Cardiac muscle cell (in vitro differentiated cells and primary cell): Measurements from ENCODE around the gene CLTC. TPM values are rescaled to one million over a fixed set of nuclear protein-coding genes. Genes with fewer than 3 reads are reported as not detected.

ENCODE experiments used
- DNase-seq, 2 donors: peaks; one replicate each; pipeline versions ENCODE4 v3.0.0 to v3.0.0-alpha.2; 2010 to 2017; ENCODE audit warnings: low read depth in 1 of 2, low spot score in 1 of 2
- H3K27ac ChIP-seq: fragments of 200-600 bp; sonication (generic); 2 replicates; pipeline ENCODE4 v1.5.1; 2016
- H3K27me3 ChIP-seq: fragments of 200-600 bp; sonication (generic); 2 replicates; pipeline ENCODE4 v1.6.0; 2016; ENCODE audit warnings: control low read depth
- H3K36me3 ChIP-seq: fragments of 200-600 bp; sonication (generic); 2 replicates; pipeline ENCODE4 v1.5.1; 2016; ENCODE audit warnings: control low read depth
- H3K4me1 ChIP-seq: fragments of 200-600 bp; sonication (generic); 2 replicates; pipeline ENCODE4 v1.8.1; 2017; ENCODE audit warnings: low read depth, mild to moderate bottlenecking, mixed run types
- H3K4me3 ChIP-seq: fragments of 200-600 bp; sonication (generic); 2 replicates; pipeline ENCODE4 v1.5.1; 2016; ENCODE audit warnings: mild to moderate bottlenecking
- H3K9me3 ChIP-seq: fragments of 200-600 bp; sonication (generic); 2 replicates; pipeline ENCODE4 v1.5.1; 2017; ENCODE audit warnings: low read depth, mild to moderate bottlenecking, control low read depth
- polyA plus RNA-seq: library from polyadenylated mRNA; unstranded; fragments of >200 nt; fragmentation: Nextera tagmentation; extraction: Ambion mirVana; gene quantifications from 2 replicates; pipeline ENCODE4 v1.2.1, GENCODE V29; 2016
- total RNA-seq: library from RNA; depleted of rRNA; stranded (reverse); fragments of >200 nt; gene quantifications from 2 replicates; pipeline ENCODE4 v1.2.3, GENCODE V29; 2016
- TF ChIP-seq, protein P1 (sequence below): IDR thresholded peaks from 2 replicates; pipeline ENCODE4 v1.5.1; 2012; ENCODE audit warnings: low read depth, mild to moderate bottlenecking, low read length

Gene CLTC
- total and polyA plus RNA-seq, 2 experiments from 2014 or later, result 172 to 275 TPM

DNA sequence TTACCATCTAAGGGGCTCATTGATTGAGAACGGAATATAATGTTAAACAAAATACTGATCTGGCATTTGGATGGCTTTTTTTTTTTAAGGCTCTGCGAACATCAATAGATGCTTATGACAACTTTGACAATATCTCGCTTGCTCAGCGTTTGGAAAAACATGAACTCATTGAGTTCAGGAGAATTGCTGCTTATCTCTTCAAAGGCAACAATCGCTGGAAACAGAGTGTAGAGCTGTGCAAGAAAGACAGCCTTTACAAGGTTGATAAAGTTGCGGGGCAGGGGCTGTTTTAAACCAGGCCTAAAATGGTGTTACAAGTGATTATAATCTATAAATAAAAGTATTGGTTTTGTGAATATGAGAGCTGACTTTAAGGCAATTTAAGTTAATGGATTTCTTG lies 65.3 kb downstream of the CLTC start:
- DNase-seq, result peak in 1 of 2 donors; percentile 2
- Histone ChIP-seq H3K27ac (peak overlapping the region; percentile 68), H3K36me3 (peaks cover 88% of the 10 kb centered on the region), H3K4me1 (no peaks in the 10 kb centered on the region), H3K4me3 (no peak overlapping the region), H3K9me3 (no peaks in the 10 kb centered on the region), H3K27me3 (no peaks in the 10 kb centered on the region)
- TF ChIP-seq, protein P1, sequence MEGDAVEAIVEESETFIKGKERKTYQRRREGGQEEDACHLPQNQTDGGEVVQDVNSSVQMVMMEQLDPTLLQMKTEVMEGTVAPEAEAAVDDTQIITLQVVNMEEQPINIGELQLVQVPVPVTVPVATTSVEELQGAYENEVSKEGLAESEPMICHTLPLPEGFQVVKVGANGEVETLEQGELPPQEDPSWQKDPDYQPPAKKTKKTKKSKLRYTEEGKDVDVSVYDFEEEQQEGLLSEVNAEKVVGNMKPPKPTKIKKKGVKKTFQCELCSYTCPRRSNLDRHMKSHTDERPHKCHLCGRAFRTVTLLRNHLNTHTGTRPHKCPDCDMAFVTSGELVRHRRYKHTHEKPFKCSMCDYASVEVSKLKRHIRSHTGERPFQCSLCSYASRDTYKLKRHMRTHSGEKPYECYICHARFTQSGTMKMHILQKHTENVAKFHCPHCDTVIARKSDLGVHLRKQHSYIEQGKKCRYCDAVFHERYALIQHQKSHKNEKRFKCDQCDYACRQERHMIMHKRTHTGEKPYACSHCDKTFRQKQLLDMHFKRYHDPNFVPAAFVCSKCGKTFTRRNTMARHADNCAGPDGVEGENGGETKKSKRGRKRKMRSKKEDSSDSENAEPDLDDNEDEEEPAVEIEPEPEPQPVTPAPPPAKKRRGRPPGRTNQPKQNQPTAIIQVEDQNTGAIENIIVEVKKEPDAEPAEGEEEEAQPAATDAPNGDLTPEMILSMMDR, result no peak

DNA sequence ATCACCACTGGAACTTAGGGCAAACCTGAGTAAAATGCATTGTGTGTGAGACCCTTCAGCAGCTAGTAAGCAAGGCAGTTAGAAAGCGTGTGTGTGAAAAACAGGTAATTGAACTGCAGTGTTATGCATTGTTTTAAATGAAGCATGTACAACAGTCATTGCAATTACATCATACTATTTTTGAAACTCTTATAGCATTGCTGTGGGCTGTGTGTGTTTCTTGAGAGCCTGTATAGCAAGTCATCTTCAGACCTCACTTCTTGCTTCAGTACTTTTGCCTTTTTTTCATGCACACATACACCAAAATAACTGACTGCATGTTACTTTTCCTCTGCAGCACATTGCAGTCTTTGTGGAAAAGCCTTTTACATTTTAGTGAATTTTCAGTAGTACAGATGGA lies 68.3 kb downstream of the CLTC start:
- no peaks in the 10 kb centered on the region for H3K27me3 ChIP-seq
- H3K9me3 ChIP-seq, result no peaks in the 10 kb centered on the region
- H3K36me3 ChIP-seq, result peaks cover 79% of the 10 kb centered on the region
- H3K4me1 ChIP-seq, result no peaks in the 10 kb centered on the region
- no peak overlapping the region for H3K4me3 ChIP-seq
- H3K27ac ChIP-seq, result peak overlapping the region; percentile 53
- no peak for DNase-seq
- TF ChIP-seq, protein P1, result no peak

DNA sequence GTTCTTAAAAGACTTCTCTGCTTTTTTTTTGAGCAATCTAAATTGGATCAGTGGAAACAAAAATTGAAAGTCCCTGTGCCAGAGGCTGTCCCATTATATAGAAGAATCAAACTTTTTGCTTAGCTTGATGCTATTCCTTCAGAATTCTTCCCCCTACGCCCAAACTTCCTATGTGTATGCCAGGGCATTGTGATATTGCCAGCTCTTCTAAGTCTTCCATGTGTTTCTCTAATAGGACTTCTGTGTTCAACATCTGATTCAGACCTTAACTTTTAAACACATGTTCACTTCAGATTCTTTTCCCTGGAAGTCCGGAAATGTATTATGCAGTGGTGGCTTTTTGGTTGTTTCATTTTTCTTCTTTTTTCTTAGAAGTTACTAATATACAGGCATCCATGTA lies 68.8 kb downstream of the CLTC start:
- peaks cover 77% of the 10 kb centered on the region for H3K36me3 ChIP-seq

DNA sequence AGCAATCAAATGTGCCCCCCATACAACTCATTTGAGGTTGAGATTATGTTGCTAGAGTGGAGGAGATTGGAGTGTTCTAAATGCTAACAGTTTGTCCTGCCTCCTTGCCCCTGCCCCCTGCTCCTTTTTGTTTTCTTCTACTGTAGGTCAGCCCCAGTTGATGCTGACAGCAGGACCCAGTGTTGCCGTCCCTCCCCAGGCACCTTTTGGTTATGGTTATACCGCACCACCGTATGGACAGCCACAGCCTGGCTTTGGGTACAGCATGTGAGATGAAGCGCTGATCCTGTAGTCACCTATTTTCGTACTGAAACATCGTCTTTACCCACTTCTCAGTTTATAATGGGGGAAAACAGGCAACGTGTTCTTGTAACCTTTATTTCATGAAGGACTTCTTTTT lies 73.9 kb downstream of the CLTC start:
- H3K36me3 ChIP-seq, result peaks cover 66% of the 10 kb centered on the region
- H3K4me1 ChIP-seq, result no peaks in the 10 kb centered on the region
- TF ChIP-seq, protein P1, result no peak

More for the DNA sequence above, 68.8 kb downstream of the CLTC start:
- TF ChIP-seq, protein P1, result no peak
- H3K9me3 ChIP-seq, result no peaks in the 10 kb centered on the region
- H3K27ac ChIP-seq, result no peak overlapping the region
- no peak for DNase-seq
- no peaks in the 10 kb centered on the region for H3K27me3 ChIP-seq
- no peak overlapping the region for H3K4me3 ChIP-seq
- no peaks in the 10 kb centered on the region for H3K4me1 ChIP-seq

DNA sequence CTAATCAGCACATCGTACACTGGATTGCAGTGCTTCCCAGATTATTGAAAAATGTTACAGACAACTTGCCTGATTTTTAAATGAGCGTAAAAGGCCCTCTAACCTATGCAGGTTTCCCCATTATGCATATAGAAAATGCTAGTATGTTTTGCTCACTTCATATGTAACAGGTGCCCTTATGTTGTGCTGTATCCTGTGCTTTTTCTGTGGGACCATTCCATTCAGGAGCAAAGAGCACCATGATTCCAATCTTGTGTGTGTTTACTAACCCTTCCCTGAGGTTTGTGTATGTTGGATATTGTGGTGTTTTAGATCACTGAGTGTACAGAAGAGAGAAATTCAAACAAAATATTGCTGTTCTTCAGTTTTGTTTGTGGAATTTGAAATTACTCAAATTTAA lies 74.6 kb downstream of the CLTC start:
- no peaks in the 10 kb centered on the region for H3K27me3 ChIP-seq
- no peak for DNase-seq
- no peaks in the 10 kb centered on the region for H3K9me3 ChIP-seq
- no peaks in the 10 kb centered on the region for H3K4me1 ChIP-seq
- no peak overlapping the region for H3K4me3 ChIP-seq
- TF ChIP-seq, protein P1, result no peak
- H3K36me3 ChIP-seq, result peaks cover 68% of the 10 kb centered on the region
- H3K27ac ChIP-seq, result no peak overlapping the region

More for the DNA sequence above, 73.9 kb downstream of the CLTC start:
- H3K27me3 ChIP-seq, result no peaks in the 10 kb centered on the region
- no peak overlapping the region for H3K27ac ChIP-seq
- H3K9me3 ChIP-seq, result no peaks in the 10 kb centered on the region
- H3K4me3 ChIP-seq, result no peak overlapping the region
- DNase-seq, result no peak
